DMS79 (cell line): ENCODE data around the gene PLOD3.
"Not testable (repeated sequence)": the region's sequence is repeated elsewhere in the genome, so short reads cannot be mapped to it uniquely, and the experiment has no call there.

Experiments used
- DNase-seq: peaks from one replicate; lab custom pipeline; 2025; lab: John Stamatoyannopoulos, UW

Gene PLOD3, protein sequence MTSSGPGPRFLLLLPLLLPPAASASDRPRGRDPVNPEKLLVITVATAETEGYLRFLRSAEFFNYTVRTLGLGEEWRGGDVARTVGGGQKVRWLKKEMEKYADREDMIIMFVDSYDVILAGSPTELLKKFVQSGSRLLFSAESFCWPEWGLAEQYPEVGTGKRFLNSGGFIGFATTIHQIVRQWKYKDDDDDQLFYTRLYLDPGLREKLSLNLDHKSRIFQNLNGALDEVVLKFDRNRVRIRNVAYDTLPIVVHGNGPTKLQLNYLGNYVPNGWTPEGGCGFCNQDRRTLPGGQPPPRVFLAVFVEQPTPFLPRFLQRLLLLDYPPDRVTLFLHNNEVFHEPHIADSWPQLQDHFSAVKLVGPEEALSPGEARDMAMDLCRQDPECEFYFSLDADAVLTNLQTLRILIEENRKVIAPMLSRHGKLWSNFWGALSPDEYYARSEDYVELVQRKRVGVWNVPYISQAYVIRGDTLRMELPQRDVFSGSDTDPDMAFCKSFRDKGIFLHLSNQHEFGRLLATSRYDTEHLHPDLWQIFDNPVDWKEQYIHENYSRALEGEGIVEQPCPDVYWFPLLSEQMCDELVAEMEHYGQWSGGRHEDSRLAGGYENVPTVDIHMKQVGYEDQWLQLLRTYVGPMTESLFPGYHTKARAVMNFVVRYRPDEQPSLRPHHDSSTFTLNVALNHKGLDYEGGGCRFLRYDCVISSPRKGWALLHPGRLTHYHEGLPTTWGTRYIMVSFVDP

GRCh38 chr7:101217388-101218235 is at the start of gene PLOD3, which contains the start of gene ZNHIT1:
PLOD3 (minus strand) TSS chr7:101217581; CDS start chr7:101217274, 307 bp downstream.
ZNHIT1 (plus strand) TSS chr7:101218165; CDS start chr7:101218196, 31 bp downstream.
- peak; percentile 92 for DNase-seq

GRCh38 chr7:101265622-101266516 is 48.5 kb upstream of the PLOD3 start:
- no peak for DNase-seq

- not testable (repeated sequence) for DNase-seq
Measured at GRCh38 chr7:101264102-101264706, 46.8 kb upstream of the PLOD3 start.

DNA sequence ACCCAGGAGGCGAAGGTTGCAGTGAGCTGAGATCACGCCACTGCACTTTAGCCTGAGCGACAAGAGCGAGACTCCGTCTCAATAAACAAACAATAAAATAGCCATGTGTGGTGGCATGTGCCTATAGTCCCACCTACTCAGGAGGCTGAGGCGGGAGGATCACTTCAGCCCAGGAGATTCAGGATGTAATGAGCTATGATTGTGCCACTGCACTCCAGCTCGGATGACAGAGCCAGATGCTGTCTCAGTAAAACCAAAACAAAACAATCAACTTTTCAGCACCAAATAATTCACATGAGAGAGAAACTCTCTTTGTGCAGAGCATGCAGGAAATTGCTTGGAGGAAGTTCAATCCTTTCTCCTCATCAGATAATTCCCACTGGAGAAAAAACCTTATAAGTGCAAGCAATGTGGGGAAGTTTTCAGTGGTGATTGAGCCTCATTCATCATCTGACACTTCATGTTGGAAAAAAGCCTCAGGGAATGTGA is 40.9 kb upstream of the PLOD3 start:
- no peak for DNase-seq

- no peak for DNase-seq
Measured at GRCh38 chr7:101255796-101256195, 38.4 kb upstream of the PLOD3 start.

DNA sequence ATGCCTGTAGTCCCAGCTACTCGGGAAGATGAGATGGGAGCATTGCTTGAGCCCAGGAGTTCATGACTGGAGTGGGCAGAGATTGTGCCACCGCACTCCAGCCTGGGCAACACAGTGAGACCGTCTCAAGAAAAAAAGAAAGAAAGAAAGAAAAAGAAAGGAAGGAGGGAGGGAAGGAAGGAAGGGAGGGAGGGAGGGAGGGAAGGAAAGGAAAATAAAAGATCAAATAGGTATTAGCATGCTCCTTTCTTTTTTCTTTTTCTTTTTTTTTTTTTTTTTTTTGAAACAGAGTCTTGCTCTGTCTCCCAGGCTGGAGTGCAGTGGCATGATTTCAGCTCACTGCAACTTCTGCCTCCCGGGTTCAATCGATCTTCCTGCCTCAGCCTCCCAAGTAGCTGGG is 35.8 kb upstream of the PLOD3 start:
- DNase-seq = not testable (repeated sequence)

DNA sequence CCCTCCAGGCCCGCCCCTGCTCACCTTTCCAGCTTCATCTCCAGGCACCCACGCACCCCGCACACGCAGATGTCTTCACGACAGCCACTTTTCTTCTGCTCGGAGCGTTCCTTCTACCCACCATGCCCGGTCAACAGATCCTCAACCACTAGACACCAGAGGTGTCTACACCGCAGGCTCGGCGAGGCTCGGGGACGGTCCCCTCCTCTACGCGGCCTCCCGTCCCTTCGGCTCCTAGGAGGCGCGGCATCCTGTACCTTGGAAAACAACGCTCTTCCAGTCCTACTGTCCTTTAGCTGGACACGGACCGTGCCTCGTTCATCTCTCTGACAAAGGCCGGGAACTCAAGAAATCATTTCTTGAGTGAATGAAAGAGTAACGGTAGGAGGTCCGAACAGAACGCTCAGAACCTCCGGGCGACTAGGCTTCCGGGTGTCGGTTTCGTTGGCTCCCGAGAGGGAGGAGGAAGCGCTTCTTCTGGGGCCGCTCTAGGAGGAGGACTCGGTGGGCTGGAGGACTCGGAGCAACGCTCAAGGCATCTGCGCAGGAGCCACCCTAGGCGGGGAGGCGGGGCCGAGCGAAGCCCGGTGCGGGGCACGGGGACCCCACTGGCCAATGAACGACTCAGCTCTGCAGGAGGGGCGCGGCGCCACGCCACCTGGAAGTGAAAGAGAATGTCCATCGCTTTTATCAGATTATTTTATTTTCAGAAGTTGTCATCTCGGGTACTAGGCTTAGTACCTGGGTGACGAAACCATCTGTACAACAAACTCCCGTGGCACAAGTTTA is 34.7 kb upstream of the PLOD3 start:
- DNase-seq = peak; percentile 95

DNA sequence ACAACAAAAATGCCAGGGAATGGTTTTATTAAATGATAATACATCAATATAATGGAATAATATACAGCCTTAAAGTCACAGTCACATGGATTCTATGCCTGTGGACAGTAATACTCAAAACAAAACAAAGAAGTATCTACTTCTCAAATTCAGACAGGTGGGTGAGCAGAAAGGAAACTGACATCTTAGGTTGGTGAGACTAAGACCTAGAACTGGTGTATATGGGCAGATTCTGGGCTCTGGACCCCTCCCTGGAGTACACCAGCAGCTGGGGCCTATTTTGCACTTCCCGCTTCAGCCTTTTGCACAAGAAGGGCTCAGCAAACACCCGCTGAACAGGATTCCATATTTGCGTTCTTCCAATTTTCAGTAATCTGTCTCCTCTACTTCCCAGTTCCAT is 32.9 kb upstream of the PLOD3 start:
- no peak for DNase-seq

GRCh38 chr7:101248276-101248675 is 30.9 kb upstream of the PLOD3 start:
- no peak for DNase-seq

GRCh38 chr7:101245147-101245668 is 27.8 kb upstream of the PLOD3 start:
- DNase-seq = peak; percentile 77

DNA sequence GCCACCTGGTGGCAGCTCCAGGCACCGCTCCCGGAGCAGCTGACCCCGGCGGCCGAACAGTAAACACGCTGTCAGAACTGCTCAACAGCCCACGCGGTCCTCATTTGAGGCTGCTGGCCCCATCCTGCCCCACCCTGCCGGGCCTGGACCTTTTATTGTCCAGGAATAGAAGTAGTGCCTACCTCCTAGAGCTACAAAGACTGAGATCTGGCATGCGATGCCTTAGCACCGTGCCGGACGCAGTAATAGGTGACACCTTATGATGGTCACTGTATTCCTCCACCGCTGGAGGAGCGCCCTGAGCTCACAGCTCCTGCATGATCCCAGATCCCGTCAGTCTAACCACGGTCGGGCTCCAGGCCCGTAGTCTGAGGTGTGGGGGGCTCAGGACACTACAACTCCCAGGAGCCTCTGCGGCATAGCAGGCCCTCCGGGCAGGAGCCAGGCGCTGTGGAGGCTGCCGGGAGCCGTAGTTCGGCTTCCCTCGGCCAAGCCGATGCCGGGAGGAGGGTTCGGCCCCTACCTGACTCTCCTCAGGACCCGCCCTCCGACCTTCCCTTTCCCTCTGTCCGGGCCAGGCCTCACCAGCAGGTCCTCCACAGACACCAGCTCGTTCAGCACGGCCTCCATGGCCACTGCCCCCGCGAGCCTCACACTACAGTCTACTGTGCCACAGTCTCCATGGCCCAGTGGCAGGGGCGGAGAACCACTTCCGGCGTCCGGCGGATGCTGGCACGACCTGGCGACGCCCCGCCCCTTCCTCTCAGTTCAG is 27.2 kb upstream of the PLOD3 start, which contains the start of gene FIS1:
Gene FIS1, minus strand, starts transcription at position 707 of the 772 bp plus-strand sequence. Its CDS starts 77 bp downstream, at position 630.
- DNase-seq = peak; percentile 73

DNA sequence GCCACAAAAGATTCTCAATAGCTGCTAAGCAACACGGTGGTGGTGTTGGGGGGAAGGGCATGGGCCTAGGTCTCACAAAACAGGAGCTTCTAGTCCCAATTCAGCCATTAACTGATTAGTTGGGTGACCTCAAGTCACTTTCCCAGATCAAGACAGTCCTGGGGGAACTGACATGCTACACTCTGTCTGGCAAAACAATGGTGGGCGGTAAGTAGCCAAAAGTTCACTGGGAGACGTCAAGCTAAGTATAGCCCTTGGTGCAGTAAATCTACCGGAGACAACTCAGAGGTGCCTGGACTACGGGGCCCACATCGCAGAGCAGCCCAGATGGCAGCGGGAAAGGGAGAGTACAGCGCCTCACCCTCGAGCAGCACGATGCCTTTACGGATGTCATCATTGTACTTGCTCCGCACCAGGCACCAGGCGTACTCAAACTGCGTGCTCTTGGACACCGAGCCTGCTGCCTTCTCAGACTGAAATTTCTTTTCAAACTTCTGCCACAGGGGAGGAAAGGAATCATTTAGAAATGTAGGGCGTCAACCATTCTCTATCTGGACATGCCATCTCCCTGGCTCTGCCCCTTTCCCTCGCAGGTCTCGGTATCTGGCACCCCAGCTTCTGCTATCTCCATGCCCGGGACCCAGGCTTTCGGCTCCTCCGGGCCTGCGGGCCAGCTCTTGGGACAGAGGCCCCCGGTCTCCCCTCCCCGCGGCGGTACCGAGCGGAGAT is 26.4 kb upstream of the PLOD3 start:
- no peak for DNase-seq

GRCh38 chr7:101241443-101242349 is 24.3 kb upstream of the PLOD3 start:
- DNase-seq = no peak

DNA sequence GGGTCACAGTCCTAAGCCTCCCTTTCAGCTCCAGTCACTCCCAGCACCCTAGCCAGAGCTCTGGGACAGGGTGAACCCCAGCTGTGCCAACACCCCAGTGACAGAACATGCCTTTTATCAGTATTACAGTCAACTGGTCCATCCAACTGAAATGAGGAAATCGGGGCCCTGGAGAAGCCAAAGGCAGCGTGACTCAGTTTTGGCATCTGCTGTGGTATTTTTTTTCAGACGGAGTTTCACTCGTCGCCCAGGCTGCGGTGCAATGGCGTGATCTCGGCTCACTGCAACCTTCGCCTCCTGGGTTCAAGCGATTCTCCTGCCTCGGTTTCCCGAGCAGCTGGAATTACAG is 23.6 kb upstream of the PLOD3 start:
- no peak for DNase-seq

- no peak for DNase-seq
Measured at GRCh38 chr7:101240226-101241014, 23.0 kb upstream of the PLOD3 start.

- DNase-seq = no peak
Measured at GRCh38 chr7:101239951-101240220, 22.5 kb upstream of the PLOD3 start.
